ENCODE results near the gene WDR64. TPM values are rescaled to one million over a fixed set of nuclear protein-coding genes. Genes with fewer than 3 reads are reported as not detected.
"Not testable (repeated sequence)": the region's sequence is repeated elsewhere in the genome, so short reads cannot be mapped to it uniquely, and the experiment has no call there.

WDR64 gene
- total RNA-seq, 1 donor from 2014 or later = not detected

- H3K27me3 ChIP-seq (ENCODE audit: low read depth) = no peaks in the 10 kb centered on the region
- no peaks in the 10 kb centered on the region for H3K9me3 ChIP-seq (replicated peaks)
- intact Hi-C loops (cut with micrococcal nuclease) = no loop called here
- H3K4me3 ChIP-seq = no peak overlapping the region
- no peak overlapping the region for H3K27ac ChIP-seq (replicated peaks)
- TF ChIP-seq CTCF (IDR thresholded peaks at IDR 0.05; ENCODE audit: borderline replicate concordance) = no peak
- H3K36me3 ChIP-seq = no peaks in the 10 kb centered on the region
- no peak for DNase-seq
- peaks cover 6% of the 10 kb centered on the region for H3K4me1 ChIP-seq
Measured at GRCh38 chr1:241825581-241825980, 173.5 kb downstream of the WDR64 start.

GRCh38 chr1:241826613-241827012 lies 174.5 kb downstream of the WDR64 start:
- intact Hi-C loops (cut with micrococcal nuclease); H3K9me3 ChIP-seq (replicated peaks); H3K27ac ChIP-seq (replicated peaks); H3K4me3 ChIP-seq; H3K4me1 ChIP-seq; H3K27me3 ChIP-seq (ENCODE audit: low read depth); DNase-seq; H3K36me3 ChIP-seq: not testable (repeated sequence)

GRCh38 chr1:241827264-241827663 lies 175.2 kb downstream of the WDR64 start:
- no peak for DNase-seq

GRCh38 chr1:241828463-241829021 lies 176.5 kb downstream of the WDR64 start:
- Histone ChIP-seq H3K9me3 (replicated peaks) (no peaks in the 10 kb centered on the region), H3K4me1 (peaks cover 6% of the 10 kb centered on the region), H3K27me3 (ENCODE audit: low read depth) (peaks cover 8% of the 10 kb centered on the region), H3K27ac (replicated peaks) (no peak overlapping the region), H3K4me3 (no peak overlapping the region), H3K36me3 (no peaks in the 10 kb centered on the region)
- DNase-seq = no peak
- no peak for TF ChIP-seq CTCF (IDR thresholded peaks at IDR 0.05; ENCODE audit: borderline replicate concordance)
- intact Hi-C loops (cut with micrococcal nuclease) = no loop called here

More at GRCh38 chr1:241827264-241827663, 175.2 kb downstream of the WDR64 start:
- no peak for TF ChIP-seq CTCF (IDR thresholded peaks at IDR 0.05; ENCODE audit: borderline replicate concordance)
- Histone ChIP-seq H3K9me3 (replicated peaks) (no peaks in the 10 kb centered on the region), H3K36me3 (no peaks in the 10 kb centered on the region), H3K27me3 (ENCODE audit: low read depth) (peaks cover 7% of the 10 kb centered on the region), H3K27ac (replicated peaks) (no peak overlapping the region), H3K4me3 (no peak overlapping the region), H3K4me1 (peaks cover 6% of the 10 kb centered on the region)
- intact Hi-C loops (cut with micrococcal nuclease) = no loop called here

GRCh38 chr1:241829468-241829867 lies 177.4 kb downstream of the WDR64 start:
- DNase-seq = no peak
- H3K4me3 ChIP-seq = no peak overlapping the region
- H3K9me3 ChIP-seq (replicated peaks) = no peaks in the 10 kb centered on the region
- intact Hi-C loops (cut with micrococcal nuclease) = no loop called here
- H3K4me1 ChIP-seq = peaks cover 6% of the 10 kb centered on the region
- H3K27ac ChIP-seq (replicated peaks) = no peak overlapping the region
- no peak for TF ChIP-seq CTCF (IDR thresholded peaks at IDR 0.05; ENCODE audit: borderline replicate concordance)
- peaks cover 17% of the 10 kb centered on the region for H3K27me3 ChIP-seq (ENCODE audit: low read depth)
- H3K36me3 ChIP-seq = no peaks in the 10 kb centered on the region

- intact Hi-C loops (cut with micrococcal nuclease) = no loop called here
- H3K36me3 ChIP-seq = no peaks in the 10 kb centered on the region
- no peaks in the 10 kb centered on the region for H3K4me1 ChIP-seq
- peak; percentile 55 for TF ChIP-seq CTCF (IDR thresholded peaks at IDR 0.05; ENCODE audit: borderline replicate concordance)
- H3K27ac ChIP-seq (replicated peaks) = no peak overlapping the region
- H3K27me3 ChIP-seq (ENCODE audit: low read depth) = peaks cover 17% of the 10 kb centered on the region
- no peak overlapping the region for H3K4me3 ChIP-seq
- H3K9me3 ChIP-seq (replicated peaks) = no peaks in the 10 kb centered on the region
- DNase-seq = no peak
Measured at GRCh38 chr1:241834733-241835377, 182.8 kb downstream of the WDR64 start.
